ENCODE data around the gene PDLIM7. TPM values are rescaled to one million over a fixed set of nuclear protein-coding genes. Genes with fewer than 3 reads are reported as not detected.

The PDLIM7 gene
- total and polyA plus RNA-seq, 2 of the 8 experiments (the other 6 are each of a cell fraction or from before 2014, with no cell fraction given) = 67.3 to 94.2 TPM

GRCh38 chr5:177507165-177507564 lies 9.8 kb upstream of the PDLIM7 start:
- Histone ChIP-seq H2BK20ac (ENCODE audit: low read length) (no peak overlapping the region), H3K4me3 (ENCODE audit: extremely low read depth in 1 of 4, insufficient read depth in 2 of 4, low read depth in 3 of 4, low read length in 4 of 4) (no peak overlapping the region), H2BK15ac (ENCODE audit: low read length) (no peak overlapping the region), H3K27me3 (replicated peaks in 1 of 4; ENCODE audit: control insufficient read depth in 3 of 4, extremely low read depth in 1 of 4, insufficient read depth in 3 of 4, low read length in 3 of 4) (no peaks in the 10 kb centered on the region), H3K56ac (replicated peaks; ENCODE audit: insufficient read length, low read depth, low read length) (no peak overlapping the region), H3K23ac (ENCODE audit: insufficient read length) (no peak overlapping the region), H2BK5ac (ENCODE audit: low read depth, low read length) (no peak overlapping the region), H3K4me2 (ENCODE audit: insufficient read depth in 1 of 2, low read depth in 2 of 2, low read length in 2 of 2) (no peak overlapping the region), H3K79me2 (ENCODE audit: control insufficient read depth in 1 of 2, insufficient read depth in 2 of 2, low read length in 2 of 2) (no peaks in the 10 kb centered on the region), H2BK12ac (ENCODE audit: low read depth, low read length) (no peak overlapping the region), H3K36me3 (ENCODE audit: control insufficient read depth in 2 of 4, insufficient read depth in 4 of 4, low read length in 3 of 4) (peaks cover 6 to 23% (median 15%) of the 10 kb centered on the region in 4 experiments; a peak in 6 of 8 replicates), H3K9ac (replicated peaks in 1 of 4; ENCODE audit: extremely low read depth in 1 of 4, low read depth in 3 of 4, low read length in 3 of 4) (no peak overlapping the region), H3K14ac (ENCODE audit: insufficient read length) (no peak overlapping the region), H2AK5ac (ENCODE audit: low read depth, low read length) (no peak overlapping the region), H3K4ac (replicated peaks; ENCODE audit: insufficient read length, low read depth, low read length) (no peak overlapping the region), H3K9me3 (ENCODE audit: insufficient read depth in 2 of 2, low read depth in 1 of 2, low read length in 1 of 2) (no peaks in the 10 kb centered on the region), H2BK120ac (replicated peaks; ENCODE audit: low read depth, low read length) (no peak overlapping the region), H3K27ac (ENCODE audit: low read depth, low read length) (no peak overlapping the region), H4K5ac (ENCODE audit: insufficient read length, low read depth, low read length) (no peak overlapping the region), H4K8ac (ENCODE audit: extremely low read depth, insufficient read depth, low read length) (no peak overlapping the region), H4K91ac (replicated peaks; ENCODE audit: insufficient read length, low read length) (no peak overlapping the region), H3K18ac (ENCODE audit: extremely low read depth, low read length) (no peak overlapping the region), H2AFZ (ENCODE audit: low read length) (no peak overlapping the region), H3K4me1 (replicated peaks in 1 of 4; ENCODE audit: control insufficient read depth in 3 of 4, insufficient read depth in 4 of 4, low read length in 3 of 4) (peaks cover 0 to 12% (median 9%) of the 10 kb centered on the region in 4 experiments; a peak in 5 of 7 replicates), H3K23me2 (ENCODE audit: low read depth, low read length) (no peaks in the 10 kb centered on the region), H3K79me1 (ENCODE audit: low read depth, low read length) (no peaks in the 10 kb centered on the region), H4K20me1 (replicated peaks in 1 of 2; ENCODE audit: control insufficient read depth in 1 of 2, insufficient read depth in 2 of 2, low read length in 2 of 2) (peaks cover 0 to 14% of the 10 kb centered on the region in 2 experiments)
- TF ChIP-seq YY1 (IDR thresholded peaks at IDR 0.05; ENCODE audit: low read depth, low read length) = 0 out of 2 replicates have a peak, but pooled peaks have one; percentile 8
- peak in 2 of 3 experiments; percentile 32 to 49; a peak in 2 of 4 replicates for TF ChIP-seq CTCF (IDR thresholded peaks at IDR 0.05; ENCODE audit: control extremely low read depth in 1 of 3, insufficient read depth in 1 of 3, low read depth in 1 of 3, low read length in 3 of 3)
- no peak for TF ChIP-seq KDM5A (IDR thresholded peaks at IDR 0.05; ENCODE audit: low read length)
- TF ChIP-seq FOSL1 (IDR thresholded peaks at IDR 0.05; ENCODE audit: insufficient read depth, low read depth, low read length) = no peak
- peak; percentile 11 to 38; a peak in 2 of 4 replicates for TF ChIP-seq RAD21 (IDR thresholded peaks at IDR 0.05 in 1 of 2, conservative IDR thresholded peaks at IDR 0.05 in 1 of 2; ENCODE audit: low read depth in 2 of 2, low read length in 2 of 2)
- 0 out of 2 replicates have a peak, but pooled peaks have one; percentile 33 for TF ChIP-seq KDM1A (IDR thresholded peaks at IDR 0.05; ENCODE audit: borderline replicate concordance, low read length)
- 87% methylated on average over 9 of the region's 9 CpGs; no CpG with 5 or more reads in 1 of the 2 experiments for WGBS, 2 experiments (ENCODE audit: extremely low coverage in 1 of 2, insufficient coverage in 1 of 2, insufficient read length in 1 of 2, insufficient replicate concordance in 2 of 2, low coverage in 1 of 2, low lambda C conversion rate in 2 of 2, missing lambda C conversion rate in 1 of 2)
- FAIRE-seq = no peak
- CTCF ChIA-PET (ENCODE audit: partially characterized antibody) = interaction anchor here (0.6 to 20.8 kb wide), 17 partner anchors 7 to 1098 kb away, joined by 3 to 306 read pairs (median 3); partner anchors contain the start of genes DBN1, PDLIM7 and SLC34A1
- DNase-seq (ENCODE audit: low read depth in 1 of 2, low spot score in 2 of 2) = no peak
- POLR2A ChIA-PET (ENCODE audit: partially characterized antibody) = interaction anchor here (0.6 to 65.5 kb wide), 3 partner anchors 9 to 203 kb away, joined by 3 to 3349 read pairs (median 15); partner anchors contain the start of genes DBN1, DDX41, PDLIM7 and PRR7

All from H1 (cell line).